ENCODE measurements around the gene ZSWIM1. TPM values are rescaled to one million over a fixed set of nuclear protein-coding genes. Genes with fewer than 3 reads are reported as not detected.

ZSWIM1 gene
- total and polyA plus RNA-seq, 2 of the 13 experiments (the other 11 are each of a cell fraction or from before 2014, with no cell fraction given), result 9.5 to 11.7 TPM

DNA sequence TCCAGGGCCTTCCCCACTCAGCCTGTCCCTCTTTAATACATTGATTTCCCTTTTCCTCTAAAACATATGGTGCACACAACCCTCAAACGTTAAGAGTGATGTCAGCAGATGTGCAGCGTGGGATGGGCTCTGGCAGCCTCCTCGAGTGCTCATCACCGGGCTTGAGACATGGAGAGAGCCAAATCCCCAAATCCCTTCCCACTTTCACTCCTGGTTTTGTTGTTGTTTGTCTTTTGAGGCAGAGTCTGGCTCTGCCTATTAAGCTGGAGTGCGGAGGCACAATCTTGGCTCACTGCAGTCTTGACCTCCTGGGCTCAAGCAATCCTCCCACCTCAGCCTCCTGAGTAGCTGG is 36.7 kb downstream of the ZSWIM1 start (continued):
- TF ChIP-seq, protein P1, sequence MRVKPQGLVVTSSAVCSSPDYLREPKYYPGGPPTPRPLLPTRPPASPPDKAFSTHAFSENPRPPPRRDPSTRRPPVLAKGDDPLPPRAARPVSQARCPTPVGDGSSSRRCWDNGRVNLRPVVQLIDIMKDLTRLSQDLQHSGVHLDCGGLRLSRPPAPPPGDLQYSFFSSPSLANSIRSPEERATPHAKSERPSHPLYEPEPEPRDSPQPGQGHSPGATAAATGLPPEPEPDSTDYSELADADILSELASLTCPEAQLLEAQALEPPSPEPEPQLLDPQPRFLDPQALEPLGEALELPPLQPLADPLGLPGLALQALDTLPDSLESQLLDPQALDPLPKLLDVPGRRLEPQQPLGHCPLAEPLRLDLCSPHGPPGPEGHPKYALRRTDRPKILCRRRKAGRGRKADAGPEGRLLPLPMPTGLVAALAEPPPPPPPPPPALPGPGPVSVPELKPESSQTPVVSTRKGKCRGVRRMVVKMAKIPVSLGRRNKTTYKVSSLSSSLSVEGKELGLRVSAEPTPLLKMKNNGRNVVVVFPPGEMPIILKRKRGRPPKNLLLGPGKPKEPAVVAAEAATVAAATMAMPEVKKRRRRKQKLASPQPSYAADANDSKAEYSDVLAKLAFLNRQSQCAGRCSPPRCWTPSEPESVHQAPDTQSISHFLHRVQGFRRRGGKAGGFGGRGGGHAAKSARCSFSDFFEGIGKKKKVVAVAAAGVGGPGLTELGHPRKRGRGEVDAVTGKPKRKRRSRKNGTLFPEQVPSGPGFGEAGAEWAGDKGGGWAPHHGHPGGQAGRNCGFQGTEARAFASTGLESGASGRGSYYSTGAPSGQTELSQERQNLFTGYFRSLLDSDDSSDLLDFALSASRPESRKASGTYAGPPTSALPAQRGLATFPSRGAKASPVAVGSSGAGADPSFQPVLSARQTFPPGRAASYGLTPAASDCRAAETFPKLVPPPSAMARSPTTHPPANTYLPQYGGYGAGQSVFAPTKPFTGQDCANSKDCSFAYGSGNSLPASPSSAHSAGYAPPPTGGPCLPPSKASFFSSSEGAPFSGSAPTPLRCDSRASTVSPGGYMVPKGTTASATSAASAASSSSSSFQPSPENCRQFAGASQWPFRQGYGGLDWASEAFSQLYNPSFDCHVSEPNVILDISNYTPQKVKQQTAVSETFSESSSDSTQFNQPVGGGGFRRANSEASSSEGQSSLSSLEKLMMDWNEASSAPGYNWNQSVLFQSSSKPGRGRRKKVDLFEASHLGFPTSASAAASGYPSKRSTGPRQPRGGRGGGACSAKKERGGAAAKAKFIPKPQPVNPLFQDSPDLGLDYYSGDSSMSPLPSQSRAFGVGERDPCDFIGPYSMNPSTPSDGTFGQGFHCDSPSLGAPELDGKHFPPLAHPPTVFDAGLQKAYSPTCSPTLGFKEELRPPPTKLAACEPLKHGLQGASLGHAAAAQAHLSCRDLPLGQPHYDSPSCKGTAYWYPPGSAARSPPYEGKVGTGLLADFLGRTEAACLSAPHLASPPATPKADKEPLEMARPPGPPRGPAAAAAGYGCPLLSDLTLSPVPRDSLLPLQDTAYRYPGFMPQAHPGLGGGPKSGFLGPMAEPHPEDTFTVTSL (CRISPR knock-in tag; IDR thresholded peaks at IDR 0.05; ENCODE audit: borderline replicate concordance), result no peak
- TF ChIP-seq ZNF205 (CRISPR knock-in tag; IDR thresholded peaks at IDR 0.05) (no peak), ZNF230 (CRISPR knock-in tag; IDR thresholded peaks at IDR 0.05) (no peak), ZNF263 (CRISPR knock-in tag; IDR thresholded peaks at IDR 0.05) (peak; percentile 11; the same call in 1 of the 2 replicates), RXRA (CRISPR knock-in tag; IDR thresholded peaks at IDR 0.05) (no peak), ZNF614 (CRISPR knock-in tag; IDR thresholded peaks at IDR 0.05; ENCODE audit: borderline replicate concordance) (no peak), GZF1 (CRISPR knock-in tag; IDR thresholded peaks at IDR 0.05) (no peak), ARNT2 (CRISPR knock-in tag; IDR thresholded peaks at IDR 0.05; ENCODE audit: low read depth) (0 out of 2 replicates have a peak, but pooled peaks have one; percentile 40), NFKB2 (CRISPR knock-in tag; IDR thresholded peaks at IDR 0.05; ENCODE audit: borderline replicate concordance) (no peak), ZMYM2 (CRISPR knock-in tag; IDR thresholded peaks at IDR 0.05) (no peak), EP300 (IDR thresholded peaks at IDR 0.05; ENCODE audit: low read depth in 2 of 2, low read length in 2 of 2) (no peak), EP300 (CRISPR knock-in tag; IDR thresholded peaks at IDR 0.05; ENCODE audit: borderline replicate concordance) (no peak), ZNF577 (CRISPR knock-in tag; IDR thresholded peaks at IDR 0.05; ENCODE audit: borderline replicate concordance, low read depth) (no peak), CENPX (CRISPR knock-in tag; IDR thresholded peaks at IDR 0.05) (no peak), ZNF292 (CRISPR knock-in tag; IDR thresholded peaks at IDR 0.05; ENCODE audit: borderline replicate concordance, low read depth) (no peak)
- TF ChIP-seq, protein P2, sequence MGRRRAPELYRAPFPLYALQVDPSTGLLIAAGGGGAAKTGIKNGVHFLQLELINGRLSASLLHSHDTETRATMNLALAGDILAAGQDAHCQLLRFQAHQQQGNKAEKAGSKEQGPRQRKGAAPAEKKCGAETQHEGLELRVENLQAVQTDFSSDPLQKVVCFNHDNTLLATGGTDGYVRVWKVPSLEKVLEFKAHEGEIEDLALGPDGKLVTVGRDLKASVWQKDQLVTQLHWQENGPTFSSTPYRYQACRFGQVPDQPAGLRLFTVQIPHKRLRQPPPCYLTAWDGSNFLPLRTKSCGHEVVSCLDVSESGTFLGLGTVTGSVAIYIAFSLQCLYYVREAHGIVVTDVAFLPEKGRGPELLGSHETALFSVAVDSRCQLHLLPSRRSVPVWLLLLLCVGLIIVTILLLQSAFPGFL (CRISPR knock-in tag; IDR thresholded peaks at IDR 0.05), result no peak
- TF ChIP-seq, protein P3, sequence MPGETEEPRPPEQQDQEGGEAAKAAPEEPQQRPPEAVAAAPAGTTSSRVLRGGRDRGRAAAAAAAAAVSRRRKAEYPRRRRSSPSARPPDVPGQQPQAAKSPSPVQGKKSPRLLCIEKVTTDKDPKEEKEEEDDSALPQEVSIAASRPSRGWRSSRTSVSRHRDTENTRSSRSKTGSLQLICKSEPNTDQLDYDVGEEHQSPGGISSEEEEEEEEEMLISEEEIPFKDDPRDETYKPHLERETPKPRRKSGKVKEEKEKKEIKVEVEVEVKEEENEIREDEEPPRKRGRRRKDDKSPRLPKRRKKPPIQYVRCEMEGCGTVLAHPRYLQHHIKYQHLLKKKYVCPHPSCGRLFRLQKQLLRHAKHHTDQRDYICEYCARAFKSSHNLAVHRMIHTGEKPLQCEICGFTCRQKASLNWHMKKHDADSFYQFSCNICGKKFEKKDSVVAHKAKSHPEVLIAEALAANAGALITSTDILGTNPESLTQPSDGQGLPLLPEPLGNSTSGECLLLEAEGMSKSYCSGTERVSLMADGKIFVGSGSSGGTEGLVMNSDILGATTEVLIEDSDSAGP (CRISPR knock-in tag; IDR thresholded peaks at IDR 0.05; ENCODE audit: borderline replicate concordance), result 0 out of 2 replicates have a peak, but pooled peaks have one; percentile 26
- TF ChIP-seq, protein P4, sequence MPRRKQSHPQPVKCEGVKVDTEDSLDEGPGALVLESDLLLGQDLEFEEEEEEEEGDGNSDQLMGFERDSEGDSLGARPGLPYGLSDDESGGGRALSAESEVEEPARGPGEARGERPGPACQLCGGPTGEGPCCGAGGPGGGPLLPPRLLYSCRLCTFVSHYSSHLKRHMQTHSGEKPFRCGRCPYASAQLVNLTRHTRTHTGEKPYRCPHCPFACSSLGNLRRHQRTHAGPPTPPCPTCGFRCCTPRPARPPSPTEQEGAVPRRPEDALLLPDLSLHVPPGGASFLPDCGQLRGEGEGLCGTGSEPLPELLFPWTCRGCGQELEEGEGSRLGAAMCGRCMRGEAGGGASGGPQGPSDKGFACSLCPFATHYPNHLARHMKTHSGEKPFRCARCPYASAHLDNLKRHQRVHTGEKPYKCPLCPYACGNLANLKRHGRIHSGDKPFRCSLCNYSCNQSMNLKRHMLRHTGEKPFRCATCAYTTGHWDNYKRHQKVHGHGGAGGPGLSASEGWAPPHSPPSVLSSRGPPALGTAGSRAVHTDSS (CRISPR knock-in tag; conservative IDR thresholded peaks at IDR 0.05), result 0 out of 2 replicates have a peak, but pooled peaks have one; percentile 16
- TF ChIP-seq, protein P5, sequence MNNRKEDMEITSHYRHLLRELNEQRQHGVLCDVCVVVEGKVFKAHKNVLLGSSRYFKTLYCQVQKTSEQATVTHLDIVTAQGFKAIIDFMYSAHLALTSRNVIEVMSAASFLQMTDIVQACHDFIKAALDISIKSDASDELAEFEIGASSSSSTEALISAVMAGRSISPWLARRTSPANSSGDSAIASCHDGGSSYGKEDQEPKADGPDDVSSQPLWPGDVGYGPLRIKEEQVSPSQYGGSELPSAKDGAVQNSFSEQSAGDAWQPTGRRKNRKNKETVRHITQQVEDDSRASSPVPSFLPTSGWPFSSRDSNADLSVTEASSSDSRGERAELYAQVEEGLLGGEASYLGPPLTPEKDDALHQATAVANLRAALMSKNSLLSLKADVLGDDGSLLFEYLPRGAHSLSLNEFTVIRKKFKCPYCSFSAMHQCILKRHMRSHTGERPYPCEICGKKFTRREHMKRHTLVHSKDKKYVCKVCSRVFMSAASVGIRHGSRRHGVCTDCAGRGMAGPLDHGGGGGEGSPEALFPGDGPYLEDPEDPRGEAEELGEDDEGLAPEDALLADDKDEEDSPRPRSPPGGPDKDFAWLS (CRISPR knock-in tag; IDR thresholded peaks at IDR 0.05; ENCODE audit: borderline replicate concordance), result no peak
